ENCODE results near the gene TMEM81. TPM values are rescaled to one million over a fixed set of nuclear protein-coding genes. Genes with fewer than 3 reads are reported as not detected.
A peak's percentile ranks its signal among the peaks of the same experiment; 100 is the strongest.

The TMEM81 gene
- total RNA-seq, 6 experiments from 2014 or later, result 1.4 to 2.3 (median 1.7) TPM

DNA sequence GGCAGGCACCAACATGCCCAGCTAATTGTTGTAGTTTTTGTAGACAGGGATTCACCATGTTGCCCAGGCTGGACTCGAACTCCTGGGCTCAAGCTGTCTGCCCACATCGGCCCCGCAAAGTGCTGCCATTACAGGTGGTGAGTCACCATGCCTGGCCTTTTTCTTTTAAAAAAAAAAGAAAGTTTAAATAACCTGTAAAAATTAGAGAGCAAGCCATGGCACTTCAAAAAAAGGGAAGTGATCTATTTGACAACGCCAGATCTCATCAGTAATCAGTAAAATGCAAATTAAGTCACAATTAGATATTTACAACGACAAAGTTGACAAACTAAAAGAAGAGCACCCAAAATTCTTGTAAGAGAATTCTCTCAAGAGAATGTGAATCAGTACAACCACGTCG, 40.5 kb upstream of the TMEM81 start:
- no peak overlapping the region for H3K4me3 Mint-ChIP-seq
- H3K4me1 Mint-ChIP-seq (ENCODE audit: low read depth), result peaks cover 28% of the 10 kb centered on the region
- no peak overlapping the region for H3K27ac Mint-ChIP-seq
- no peaks in the 10 kb centered on the region for H3K27me3 Mint-ChIP-seq (ENCODE audit: insufficient read depth)
- H3K9me3 Mint-ChIP-seq, result no peaks in the 10 kb centered on the region
- DNase-seq, result no peak
- peaks cover 14% of the 10 kb centered on the region for H3K36me3 Mint-ChIP-seq (ENCODE audit: low read depth)
- TF ChIP-seq, protein P1, sequence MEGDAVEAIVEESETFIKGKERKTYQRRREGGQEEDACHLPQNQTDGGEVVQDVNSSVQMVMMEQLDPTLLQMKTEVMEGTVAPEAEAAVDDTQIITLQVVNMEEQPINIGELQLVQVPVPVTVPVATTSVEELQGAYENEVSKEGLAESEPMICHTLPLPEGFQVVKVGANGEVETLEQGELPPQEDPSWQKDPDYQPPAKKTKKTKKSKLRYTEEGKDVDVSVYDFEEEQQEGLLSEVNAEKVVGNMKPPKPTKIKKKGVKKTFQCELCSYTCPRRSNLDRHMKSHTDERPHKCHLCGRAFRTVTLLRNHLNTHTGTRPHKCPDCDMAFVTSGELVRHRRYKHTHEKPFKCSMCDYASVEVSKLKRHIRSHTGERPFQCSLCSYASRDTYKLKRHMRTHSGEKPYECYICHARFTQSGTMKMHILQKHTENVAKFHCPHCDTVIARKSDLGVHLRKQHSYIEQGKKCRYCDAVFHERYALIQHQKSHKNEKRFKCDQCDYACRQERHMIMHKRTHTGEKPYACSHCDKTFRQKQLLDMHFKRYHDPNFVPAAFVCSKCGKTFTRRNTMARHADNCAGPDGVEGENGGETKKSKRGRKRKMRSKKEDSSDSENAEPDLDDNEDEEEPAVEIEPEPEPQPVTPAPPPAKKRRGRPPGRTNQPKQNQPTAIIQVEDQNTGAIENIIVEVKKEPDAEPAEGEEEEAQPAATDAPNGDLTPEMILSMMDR (IDR thresholded peaks at IDR 0.05), result no peak

DNA sequence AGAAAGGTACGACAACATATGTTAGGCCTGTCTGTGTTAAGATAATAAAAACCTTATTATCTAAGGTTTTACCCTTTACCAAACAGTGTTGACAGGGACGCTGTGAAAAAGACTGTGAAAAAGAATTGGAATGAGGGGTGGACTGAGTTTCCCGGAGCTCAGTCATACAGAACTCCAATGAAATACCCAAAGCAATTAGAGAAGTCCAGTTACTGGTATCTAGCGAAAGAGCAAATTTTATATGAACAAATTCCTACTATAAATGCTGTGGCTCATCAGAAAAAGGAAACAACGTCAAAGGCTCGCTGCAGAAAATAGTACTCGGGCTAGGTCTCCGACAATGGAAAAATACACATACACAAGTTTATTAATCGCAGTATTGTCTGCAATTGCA, 38.2 kb upstream of the TMEM81 start:
- H3K4me3 Mint-ChIP-seq, result peak overlapping the region; percentile 99

DNA sequence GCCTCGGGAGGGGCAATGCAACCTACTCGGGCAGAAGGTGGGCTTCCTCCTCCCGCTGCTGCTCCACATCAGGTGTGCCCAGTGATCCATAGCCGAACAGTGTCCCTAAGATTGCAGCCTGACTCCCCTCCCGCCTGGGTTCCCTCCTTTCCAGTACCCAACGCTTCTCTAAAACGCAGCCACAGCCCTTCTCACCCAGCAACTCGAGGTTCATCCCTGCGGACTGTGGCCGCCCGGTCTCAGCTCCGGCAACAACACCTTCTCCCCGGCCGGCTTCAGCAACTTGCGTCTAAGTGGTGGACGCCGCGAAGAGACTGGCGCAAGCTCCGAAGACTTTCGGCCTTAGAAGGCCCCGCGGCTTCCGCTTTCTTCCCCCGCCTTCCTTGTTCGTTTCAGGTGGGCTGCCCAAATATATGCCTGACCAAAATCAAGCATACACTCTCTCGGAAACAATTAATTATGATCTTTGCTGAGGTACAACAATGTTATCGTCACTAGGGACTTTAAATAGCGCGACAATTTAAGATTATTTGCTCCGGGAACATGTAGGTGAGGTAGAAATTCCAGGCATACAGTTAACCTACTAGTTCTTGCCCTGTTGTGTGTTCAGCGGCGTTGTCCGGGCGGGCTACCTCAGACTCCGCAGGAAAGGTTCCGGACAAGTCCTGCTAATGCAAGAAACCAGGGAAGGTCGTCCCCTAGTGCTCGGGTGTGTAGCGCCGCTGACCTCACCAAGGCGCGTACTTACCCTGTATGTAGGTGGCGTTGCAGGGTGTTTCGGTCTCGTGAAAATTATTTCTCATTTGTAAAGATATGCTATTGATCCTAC, 37.6 kb upstream of the TMEM81 start, which contains the start of gene RBBP5:
Gene RBBP5, minus strand, starts transcription at position 319 of the 829 bp plus-strand sequence. Its CDS starts 105 bp downstream, at position 214.
- Mint-ChIP-seq H3K27ac (peak within 1 kb of the TSS; percentile 98), H3K36me3 (ENCODE audit: low read depth) (peaks cover 22% of the 10 kb centered on the region), H3K9me3 (no peaks in the 10 kb centered on the region), H3K27me3 (ENCODE audit: insufficient read depth) (no peaks in the 10 kb centered on the region; the same call in 1 of the 2 replicates), H3K4me3 (peak within 1 kb of the TSS; percentile 99), H3K4me1 (ENCODE audit: low read depth) (peaks cover 34% of the 10 kb centered on the region)
- TF ChIP-seq, protein P1 (IDR thresholded peaks at IDR 0.05), result peak; percentile 79
- DNase-seq, result peak; percentile 98

More for the DNA sequence above, 38.2 kb upstream of the TMEM81 start:
- Mint-ChIP-seq H3K27me3 (ENCODE audit: insufficient read depth) (no peaks in the 10 kb centered on the region; the same call in 1 of the 2 replicates), H3K4me1 (ENCODE audit: low read depth) (peaks cover 34% of the 10 kb centered on the region), H3K27ac (peak overlapping the region; percentile 98), H3K9me3 (no peaks in the 10 kb centered on the region), H3K36me3 (ENCODE audit: low read depth) (peaks cover 22% of the 10 kb centered on the region)
- TF ChIP-seq, protein P1 (IDR thresholded peaks at IDR 0.05), result peak; percentile 38; the same call in 1 of the 2 replicates
- no peak for DNase-seq

DNA sequence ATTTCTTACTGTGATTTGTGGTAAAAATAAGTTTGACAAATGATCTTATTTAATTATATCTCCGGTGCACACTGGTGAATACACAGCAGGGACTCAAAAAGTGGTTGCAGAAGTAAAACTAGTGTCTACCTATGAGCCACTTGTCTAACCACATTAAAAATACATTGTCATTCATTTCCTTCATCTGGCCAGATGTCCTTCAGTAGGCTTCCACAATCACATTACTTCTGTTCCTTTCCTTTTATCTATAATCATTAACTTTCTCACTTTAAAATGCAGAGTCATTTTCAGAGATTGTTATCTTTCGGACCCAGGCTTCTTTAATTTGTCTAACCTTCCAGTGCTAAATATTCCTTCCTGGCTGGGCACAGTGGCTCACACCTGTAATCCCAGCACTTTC, 34.5 kb upstream of the TMEM81 start:
- Mint-ChIP-seq H3K9me3 (no peaks in the 10 kb centered on the region), H3K4me3 (no peak overlapping the region), H3K36me3 (ENCODE audit: low read depth) (peaks cover 22% of the 10 kb centered on the region), H3K27ac (peak overlapping the region; percentile 18; the same call in 1 of the 2 replicates), H3K27me3 (ENCODE audit: insufficient read depth) (no peaks in the 10 kb centered on the region; the same call in 1 of the 2 replicates), H3K4me1 (ENCODE audit: low read depth) (peaks cover 34% of the 10 kb centered on the region)
- TF ChIP-seq, protein P1 (IDR thresholded peaks at IDR 0.05), result no peak
- DNase-seq, result no peak

DNA sequence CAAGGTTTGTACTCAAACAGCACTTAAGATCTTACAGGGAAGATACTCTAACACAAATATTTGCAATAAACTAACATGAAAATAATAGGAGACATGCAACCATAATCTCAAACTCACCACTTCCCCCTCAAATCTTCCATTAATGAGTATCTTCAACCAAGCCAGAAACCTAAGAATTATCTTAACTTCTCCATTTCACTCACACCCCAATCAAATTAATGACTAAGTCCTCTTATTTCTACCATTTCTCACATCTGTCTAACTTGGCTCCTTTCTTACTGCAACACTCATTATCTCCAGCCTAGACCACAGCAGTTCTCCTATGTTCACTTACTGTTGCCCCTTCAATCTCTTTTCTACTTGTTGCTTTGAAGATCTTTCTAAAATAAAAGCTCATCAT, 27.1 kb upstream of the TMEM81 start:
- TF ChIP-seq, protein P1 (IDR thresholded peaks at IDR 0.05), result no peak
- H3K27me3 Mint-ChIP-seq (ENCODE audit: insufficient read depth), result no peaks in the 10 kb centered on the region
- H3K27ac Mint-ChIP-seq, result no peak overlapping the region
- H3K4me1 Mint-ChIP-seq (ENCODE audit: low read depth), result no peaks in the 10 kb centered on the region
- H3K4me3 Mint-ChIP-seq, result no peak overlapping the region
- no peak for DNase-seq
- H3K36me3 Mint-ChIP-seq (ENCODE audit: low read depth), result peaks cover 4% of the 10 kb centered on the region
- H3K9me3 Mint-ChIP-seq, result no peaks in the 10 kb centered on the region
